Cardiac muscle cell (in vitro differentiated cells and primary cell): ENCODE data around the gene LNX1. TPM values are rescaled to one million over a fixed set of nuclear protein-coding genes. Genes with fewer than 3 reads are reported as not detected.

ENCODE experiments used
- DNase-seq, 2 donors: peaks; one replicate each; pipeline versions ENCODE4 v3.0.0 to v3.0.0-alpha.2; 2010 to 2017; ENCODE audit warnings: low read depth in 1 of 2, low spot score in 1 of 2
- H3K27ac ChIP-seq: fragments of 200-600 bp; sonication (generic); 2 replicates; pipeline ENCODE4 v1.5.1; 2016
- H3K27me3 ChIP-seq: fragments of 200-600 bp; sonication (generic); 2 replicates; pipeline ENCODE4 v1.6.0; 2016; ENCODE audit warnings: control low read depth
- H3K36me3 ChIP-seq: fragments of 200-600 bp; sonication (generic); 2 replicates; pipeline ENCODE4 v1.5.1; 2016; ENCODE audit warnings: control low read depth
- H3K4me1 ChIP-seq: fragments of 200-600 bp; sonication (generic); 2 replicates; pipeline ENCODE4 v1.8.1; 2017; ENCODE audit warnings: low read depth, mild to moderate bottlenecking, mixed run types
- H3K4me3 ChIP-seq: fragments of 200-600 bp; sonication (generic); 2 replicates; pipeline ENCODE4 v1.5.1; 2016; ENCODE audit warnings: mild to moderate bottlenecking
- H3K9me3 ChIP-seq: fragments of 200-600 bp; sonication (generic); 2 replicates; pipeline ENCODE4 v1.5.1; 2017; ENCODE audit warnings: low read depth, mild to moderate bottlenecking, control low read depth
- CTCF ChIP-seq: IDR thresholded peaks from 2 replicates; pipeline ENCODE4 v1.5.1; 2012; ENCODE audit warnings: low read depth, mild to moderate bottlenecking, low read length
- polyA plus RNA-seq: library from polyadenylated mRNA; unstranded; fragments of >200 nt; fragmentation: Nextera tagmentation; extraction: Ambion mirVana; gene quantifications from 2 replicates; pipeline ENCODE4 v1.2.1, GENCODE V29; 2016
- total RNA-seq: library from RNA; depleted of rRNA; stranded (reverse); fragments of >200 nt; gene quantifications from 2 replicates; pipeline ENCODE4 v1.2.3, GENCODE V29; 2016

The LNX1 gene
- total and polyA plus RNA-seq, 2 experiments from 2014 or later = 1.1 to 2.0 TPM

- no peak overlapping the region for H3K4me3 ChIP-seq
- TF ChIP-seq CTCF = no peak
- no peak for DNase-seq
- no peaks in the 10 kb centered on the region for H3K9me3 ChIP-seq
- H3K4me1 ChIP-seq = peaks cover 11% of the 10 kb centered on the region
- no peak overlapping the region for H3K27ac ChIP-seq
- H3K27me3 ChIP-seq = no peaks in the 10 kb centered on the region
- no peaks in the 10 kb centered on the region for H3K36me3 ChIP-seq
Measured at GRCh38 chr4:53531585-53532224, 59.6 kb downstream of the LNX1 start.

DNA sequence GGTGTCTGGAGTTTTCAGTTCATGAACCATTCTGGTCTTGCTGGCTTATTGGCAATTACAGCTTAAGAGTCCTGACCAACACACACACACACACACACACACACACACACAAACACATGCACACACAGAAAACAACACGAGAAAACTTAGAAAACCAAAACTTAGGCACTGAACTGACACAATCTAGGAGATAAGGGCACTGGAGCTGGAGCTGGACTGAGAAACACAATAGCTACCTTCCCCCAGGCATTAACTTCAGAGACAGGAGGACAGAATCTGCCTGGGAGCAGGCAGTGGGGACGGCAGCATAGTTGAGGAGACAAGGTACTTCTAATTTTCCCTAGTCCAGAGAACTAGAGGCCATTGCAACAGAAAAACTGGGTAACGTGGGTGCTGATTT, 62.3 kb downstream of the LNX1 start:
- DNase-seq = no peak
- Histone ChIP-seq H3K27ac (no peak overlapping the region), H3K4me3 (no peak overlapping the region), H3K4me1 (peaks cover 23% of the 10 kb centered on the region), H3K36me3 (no peaks in the 10 kb centered on the region), H3K27me3 (no peaks in the 10 kb centered on the region), H3K9me3 (no peaks in the 10 kb centered on the region)
- TF ChIP-seq CTCF = no peak

DNA sequence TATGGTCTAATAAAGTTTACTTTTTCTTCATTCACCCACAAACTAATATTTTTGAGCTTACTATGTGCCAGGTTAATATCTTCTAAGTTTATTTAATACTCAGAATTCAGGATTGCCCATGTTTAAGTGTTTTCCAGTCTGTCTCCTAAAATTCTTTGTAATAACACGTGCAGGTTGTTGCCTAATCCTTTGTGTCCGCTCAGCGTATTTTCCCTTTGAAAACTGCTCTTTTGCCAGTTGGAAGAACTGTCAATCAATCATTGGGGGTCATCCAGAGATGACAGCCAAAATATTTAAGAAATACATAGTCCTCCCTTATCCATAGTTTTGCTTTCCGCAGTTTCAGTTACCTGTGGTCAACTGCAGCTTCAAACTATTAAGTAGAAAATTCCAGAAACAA, 63.4 kb downstream of the LNX1 start:
- no peak for TF ChIP-seq CTCF
- no peaks in the 10 kb centered on the region for H3K36me3 ChIP-seq
- H3K4me1 ChIP-seq = peaks cover 23% of the 10 kb centered on the region
- H3K27me3 ChIP-seq = no peaks in the 10 kb centered on the region
- H3K9me3 ChIP-seq = no peaks in the 10 kb centered on the region
- no peak for DNase-seq
- H3K27ac ChIP-seq = no peak overlapping the region
- no peak overlapping the region for H3K4me3 ChIP-seq

DNA sequence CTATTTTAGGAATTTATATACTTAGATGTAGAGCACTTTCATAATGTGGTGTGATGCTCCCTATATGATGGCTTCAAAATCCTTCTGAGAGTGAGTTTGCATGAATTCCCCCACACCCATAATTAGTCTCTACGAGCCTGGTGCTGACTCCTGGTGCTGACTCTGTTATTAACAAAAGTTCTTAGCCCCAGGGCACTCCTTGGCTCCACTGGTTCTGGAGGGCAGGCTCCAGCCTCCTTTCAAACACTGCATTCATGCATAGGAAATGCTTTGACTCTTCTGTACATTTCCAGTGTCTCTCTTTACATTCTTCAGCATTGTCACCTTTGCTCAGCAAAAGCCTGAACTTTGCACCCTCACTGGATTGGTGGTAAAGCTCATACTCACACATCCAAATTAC, 64.0 kb downstream of the LNX1 start:
- Histone ChIP-seq H3K4me3 (no peak overlapping the region), H3K4me1 (peaks cover 23% of the 10 kb centered on the region), H3K9me3 (no peaks in the 10 kb centered on the region), H3K36me3 (no peaks in the 10 kb centered on the region), H3K27me3 (no peaks in the 10 kb centered on the region), H3K27ac (peak overlapping the region; percentile 37)
- no peak for DNase-seq
- TF ChIP-seq CTCF = no peak

GRCh38 chr4:53522334-53522733, 69.0 kb downstream of the LNX1 start:
- H3K4me1 ChIP-seq = peaks cover 45% of the 10 kb centered on the region
- no peak for TF ChIP-seq CTCF
- no peak overlapping the region for H3K4me3 ChIP-seq
- no peak for DNase-seq
- H3K27me3 ChIP-seq = no peaks in the 10 kb centered on the region
- no peak overlapping the region for H3K27ac ChIP-seq
- H3K9me3 ChIP-seq = no peaks in the 10 kb centered on the region
- H3K36me3 ChIP-seq = no peaks in the 10 kb centered on the region

DNA sequence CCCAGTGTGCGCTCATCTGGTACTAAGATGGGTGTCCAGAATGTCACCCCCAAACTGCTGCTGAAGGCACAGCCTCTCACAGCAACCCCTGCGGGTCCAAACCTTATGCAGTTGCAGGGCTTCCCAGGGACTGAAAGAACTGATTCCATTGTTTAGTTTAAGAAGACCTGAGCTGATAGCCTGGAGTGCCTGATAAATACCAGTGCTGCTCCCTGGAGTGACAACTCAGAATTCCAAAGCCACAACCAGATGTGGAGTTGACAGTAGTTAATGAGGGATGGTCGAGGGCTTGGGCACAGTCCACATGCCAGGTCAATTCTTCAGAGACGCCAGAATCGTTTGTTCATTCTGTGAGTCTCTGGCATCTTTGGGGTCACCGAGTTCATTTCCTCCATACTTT, 71.2 kb downstream of the LNX1 start:
- Histone ChIP-seq H3K36me3 (no peaks in the 10 kb centered on the region), H3K4me1 (peaks cover 42% of the 10 kb centered on the region), H3K27me3 (no peaks in the 10 kb centered on the region), H3K27ac (peak overlapping the region; percentile 18), H3K9me3 (no peaks in the 10 kb centered on the region), H3K4me3 (no peak overlapping the region)
- DNase-seq = peak in 1 of 2 donors; percentile 48
- TF ChIP-seq CTCF = no peak
